Measurements from ENCODE around the gene CEP95. TPM values are rescaled to one million over a fixed set of nuclear protein-coding genes. Genes with fewer than 3 reads are reported as not detected.
"Not testable (repeated sequence)": the region's sequence is repeated elsewhere in the genome, so short reads cannot be mapped to it uniquely, and the experiment has no call there.

Gene CEP95
- total RNA-seq = 42.4 and 46.4 TPM in 2 replicates

- peak; percentile 93 for DNase-seq (ENCODE audit: low spot score)
- Mint-ChIP-seq H3K4me3 (peak within 1 kb of the TSS; percentile 97), H3K27ac (peak within 1 kb of the TSS; percentile 99), H3K9me3 (no peaks in the 10 kb centered on the region), H3K36me3 (ENCODE audit: low read depth) (peaks cover 59% of the 10 kb centered on the region), H3K4me1 (ENCODE audit: low read depth) (peaks cover 49% of the 10 kb centered on the region), H3K27me3 (ENCODE audit: insufficient read depth) (no peaks in the 10 kb centered on the region)
- intact Hi-C loops (cut with micrococcal nuclease) = loop anchor here (1.0 to 5.0 kb wide), 19 partner anchors 9 to 806 kb away; partner anchors contain the start of genes CCDC47, ERN1, FTSJ3 and GNA13
Measured at GRCh38 chr17:64506576-64507412, at the start of gene CEP95. Gene CEP95, plus strand, starts transcription at chr17:64506977. Its CDS starts 121 bp downstream, at chr17:64507098.

- Mint-ChIP-seq H3K27me3 (ENCODE audit: insufficient read depth) (peaks cover 4% of the 10 kb centered on the region), H3K36me3 (ENCODE audit: low read depth) (peaks cover 2% of the 10 kb centered on the region), H3K4me1 (ENCODE audit: low read depth) (peaks cover 21% of the 10 kb centered on the region), H3K9me3 (no peaks in the 10 kb centered on the region), H3K4me3 (no peak overlapping the region), H3K27ac (no peak overlapping the region)
- intact Hi-C loops (cut with micrococcal nuclease) = no loop called here
- DNase-seq (ENCODE audit: low spot score) = no peak
Measured at GRCh38 chr17:64457156-64457555, 49.6 kb upstream of the CEP95 start.

GRCh38 chr17:64458756-64459155, 48.0 kb upstream of the CEP95 start:
- no peak for DNase-seq (ENCODE audit: low spot score)
- Mint-ChIP-seq H3K36me3 (ENCODE audit: low read depth) (peaks cover 2% of the 10 kb centered on the region), H3K4me3 (no peak overlapping the region), H3K27ac (no peak overlapping the region), H3K4me1 (ENCODE audit: low read depth) (peaks cover 21% of the 10 kb centered on the region), H3K27me3 (ENCODE audit: insufficient read depth) (peaks cover 2% of the 10 kb centered on the region), H3K9me3 (no peaks in the 10 kb centered on the region)
- intact Hi-C loops (cut with micrococcal nuclease) = no loop called here

- DNase-seq (ENCODE audit: low spot score) = no peak
- H3K36me3 Mint-ChIP-seq (ENCODE audit: low read depth) = peaks cover 2% of the 10 kb centered on the region
- no peak overlapping the region for H3K27ac Mint-ChIP-seq
- intact Hi-C loops (cut with micrococcal nuclease) = no loop called here
- H3K4me1 Mint-ChIP-seq (ENCODE audit: low read depth) = peaks cover 21% of the 10 kb centered on the region
- peaks cover 2% of the 10 kb centered on the region for H3K27me3 Mint-ChIP-seq (ENCODE audit: insufficient read depth)
- H3K4me3 Mint-ChIP-seq = no peak overlapping the region
- no peaks in the 10 kb centered on the region for H3K9me3 Mint-ChIP-seq
Measured at GRCh38 chr17:64459284-64459747, 47.5 kb upstream of the CEP95 start.

GRCh38 chr17:64459818-64460217, 47.0 kb upstream of the CEP95 start:
- H3K36me3 Mint-ChIP-seq (ENCODE audit: low read depth); H3K27ac Mint-ChIP-seq; H3K27me3 Mint-ChIP-seq (ENCODE audit: insufficient read depth); H3K9me3 Mint-ChIP-seq; H3K4me3 Mint-ChIP-seq; DNase-seq (ENCODE audit: low spot score); intact Hi-C loops (cut with micrococcal nuclease): not testable (repeated sequence)
- peaks cover 21% of the 10 kb centered on the region for H3K4me1 Mint-ChIP-seq (ENCODE audit: low read depth)

- H3K9me3 Mint-ChIP-seq = no peaks in the 10 kb centered on the region
- H3K36me3 Mint-ChIP-seq (ENCODE audit: low read depth) = peaks cover 2% of the 10 kb centered on the region
- DNase-seq (ENCODE audit: low spot score) = no peak
- no peak overlapping the region for H3K4me3 Mint-ChIP-seq
- peaks cover 5% of the 10 kb centered on the region for H3K27me3 Mint-ChIP-seq (ENCODE audit: insufficient read depth)
- intact Hi-C loops (cut with micrococcal nuclease) = no loop called here
- peaks cover 20% of the 10 kb centered on the region for H3K4me1 Mint-ChIP-seq (ENCODE audit: low read depth)
- no peak overlapping the region for H3K27ac Mint-ChIP-seq
Measured at GRCh38 chr17:64460955-64461354, 45.8 kb upstream of the CEP95 start.

GRCh38 chr17:64461788-64462187, 45.0 kb upstream of the CEP95 start:
- no peak overlapping the region for H3K4me3 Mint-ChIP-seq
- H3K36me3 Mint-ChIP-seq (ENCODE audit: low read depth) = peaks cover 2% of the 10 kb centered on the region
- no peak overlapping the region for H3K27ac Mint-ChIP-seq
- no peak for DNase-seq (ENCODE audit: low spot score)
- no peaks in the 10 kb centered on the region for H3K9me3 Mint-ChIP-seq
- intact Hi-C loops (cut with micrococcal nuclease) = no loop called here
- peaks cover 5% of the 10 kb centered on the region for H3K27me3 Mint-ChIP-seq (ENCODE audit: insufficient read depth)
- H3K4me1 Mint-ChIP-seq (ENCODE audit: low read depth) = peaks cover 11% of the 10 kb centered on the region

GRCh38 chr17:64466019-64466735, 40.6 kb upstream of the CEP95 start:
- H3K27me3 Mint-ChIP-seq (ENCODE audit: insufficient read depth) = peaks cover 8% of the 10 kb centered on the region
- no peaks in the 10 kb centered on the region for H3K9me3 Mint-ChIP-seq
- H3K36me3 Mint-ChIP-seq (ENCODE audit: low read depth) = peaks cover 2% of the 10 kb centered on the region
- H3K4me3 Mint-ChIP-seq = no peak overlapping the region
- intact Hi-C loops (cut with micrococcal nuclease) = no loop called here
- DNase-seq (ENCODE audit: low spot score) = no peak
- H3K27ac Mint-ChIP-seq = no peak overlapping the region
- H3K4me1 Mint-ChIP-seq (ENCODE audit: low read depth) = no peaks in the 10 kb centered on the region

GRCh38 chr17:64466834-64467233, 39.9 kb upstream of the CEP95 start:
- DNase-seq (ENCODE audit: low spot score); H3K27ac Mint-ChIP-seq; H3K4me3 Mint-ChIP-seq; intact Hi-C loops (cut with micrococcal nuclease); H3K36me3 Mint-ChIP-seq (ENCODE audit: low read depth); H3K27me3 Mint-ChIP-seq (ENCODE audit: insufficient read depth); H3K9me3 Mint-ChIP-seq; H3K4me1 Mint-ChIP-seq (ENCODE audit: low read depth): not testable (repeated sequence)

- peaks cover 6% of the 10 kb centered on the region for H3K27me3 Mint-ChIP-seq (ENCODE audit: insufficient read depth)
- no peak overlapping the region for H3K4me3 Mint-ChIP-seq
- no peaks in the 10 kb centered on the region for H3K4me1 Mint-ChIP-seq (ENCODE audit: low read depth)
Measured at GRCh38 chr17:64470625-64471024, 36.2 kb upstream of the CEP95 start.

GRCh38 chr17:64471440-64471839, 35.3 kb upstream of the CEP95 start:
- H3K27me3 Mint-ChIP-seq (ENCODE audit: insufficient read depth) = peaks cover 3% of the 10 kb centered on the region
- DNase-seq (ENCODE audit: low spot score) = no peak
- no peaks in the 10 kb centered on the region for H3K4me1 Mint-ChIP-seq (ENCODE audit: low read depth)
- H3K9me3 Mint-ChIP-seq = no peaks in the 10 kb centered on the region
- no peak overlapping the region for H3K27ac Mint-ChIP-seq
- H3K4me3 Mint-ChIP-seq = no peak overlapping the region
- H3K36me3 Mint-ChIP-seq (ENCODE audit: low read depth) = no peaks in the 10 kb centered on the region
- intact Hi-C loops (cut with micrococcal nuclease) = no loop called here

More at GRCh38 chr17:64470625-64471024, 36.2 kb upstream of the CEP95 start:
- no peaks in the 10 kb centered on the region for H3K9me3 Mint-ChIP-seq
- no peak for DNase-seq (ENCODE audit: low spot score)
- H3K36me3 Mint-ChIP-seq (ENCODE audit: low read depth) = no peaks in the 10 kb centered on the region
- intact Hi-C loops (cut with micrococcal nuclease) = no loop called here
- no peak overlapping the region for H3K27ac Mint-ChIP-seq

- Mint-ChIP-seq H3K4me1 (ENCODE audit: low read depth) (no peaks in the 10 kb centered on the region), H3K4me3 (no peak overlapping the region), H3K36me3 (ENCODE audit: low read depth) (no peaks in the 10 kb centered on the region), H3K27ac (no peak overlapping the region), H3K27me3 (ENCODE audit: insufficient read depth) (no peaks in the 10 kb centered on the region), H3K9me3 (no peaks in the 10 kb centered on the region)
- DNase-seq (ENCODE audit: low spot score) = no peak
- intact Hi-C loops (cut with micrococcal nuclease) = no loop called here
Measured at GRCh38 chr17:64472564-64472963, 34.2 kb upstream of the CEP95 start.

- Mint-ChIP-seq H3K36me3 (ENCODE audit: low read depth) (peaks cover 14% of the 10 kb centered on the region), H3K27me3 (ENCODE audit: insufficient read depth) (no peaks in the 10 kb centered on the region), H3K27ac (no peak overlapping the region), H3K9me3 (no peaks in the 10 kb centered on the region), H3K4me3 (no peak overlapping the region), H3K4me1 (ENCODE audit: low read depth) (no peaks in the 10 kb centered on the region)
- intact Hi-C loops (cut with micrococcal nuclease) = no loop called here
- no peak for DNase-seq (ENCODE audit: low spot score)
Measured at GRCh38 chr17:64477849-64478248, 28.9 kb upstream of the CEP95 start.

All from activated T-helper 1 cell treated with anti-CD3 and anti-CD28 coated beads, Interleukin-12 subunit alpha, Interleukin-12 subunit beta, Interleukin-2, Interleukin-4 antibody, amounts not matched to agents 30 ng/mL and 10 ng/mL and 1 ng/mL, durations not matched to agents 14 hours and 24 hours and 36 hours (primary cell).